ENCODE data around the gene CC2D2A.
"Not testable (repeated sequence)": the region's sequence is repeated elsewhere in the genome, so short reads cannot be mapped to it uniquely, and the experiment has no call there.

The CC2D2A gene

GRCh38 chr4:15515106-15515505 is 45.4 kb downstream of the CC2D2A start:
- Histone ChIP-seq H3K36me3 (ENCODE audit: control insufficient read depth, insufficient read depth, low read length) (no peaks in the 10 kb centered on the region), H3K27ac (no peak overlapping the region), H3K27me3 (ENCODE audit: control insufficient read depth, insufficient read depth, low read length) (no peaks in the 10 kb centered on the region), H3K79me2 (no peaks in the 10 kb centered on the region), H3K9me3 (ENCODE audit: control insufficient read depth, low read length) (no peaks in the 10 kb centered on the region), H3K9ac (no peak overlapping the region), H3K4me1 (no peaks in the 10 kb centered on the region), H3K4me3 (ENCODE audit: low read depth, low read length) (no peak overlapping the region), H3K4me2 (ENCODE audit: low read length) (no peak overlapping the region), H2AFZ (no peak overlapping the region)
- TF ChIP-seq, protein P1, sequence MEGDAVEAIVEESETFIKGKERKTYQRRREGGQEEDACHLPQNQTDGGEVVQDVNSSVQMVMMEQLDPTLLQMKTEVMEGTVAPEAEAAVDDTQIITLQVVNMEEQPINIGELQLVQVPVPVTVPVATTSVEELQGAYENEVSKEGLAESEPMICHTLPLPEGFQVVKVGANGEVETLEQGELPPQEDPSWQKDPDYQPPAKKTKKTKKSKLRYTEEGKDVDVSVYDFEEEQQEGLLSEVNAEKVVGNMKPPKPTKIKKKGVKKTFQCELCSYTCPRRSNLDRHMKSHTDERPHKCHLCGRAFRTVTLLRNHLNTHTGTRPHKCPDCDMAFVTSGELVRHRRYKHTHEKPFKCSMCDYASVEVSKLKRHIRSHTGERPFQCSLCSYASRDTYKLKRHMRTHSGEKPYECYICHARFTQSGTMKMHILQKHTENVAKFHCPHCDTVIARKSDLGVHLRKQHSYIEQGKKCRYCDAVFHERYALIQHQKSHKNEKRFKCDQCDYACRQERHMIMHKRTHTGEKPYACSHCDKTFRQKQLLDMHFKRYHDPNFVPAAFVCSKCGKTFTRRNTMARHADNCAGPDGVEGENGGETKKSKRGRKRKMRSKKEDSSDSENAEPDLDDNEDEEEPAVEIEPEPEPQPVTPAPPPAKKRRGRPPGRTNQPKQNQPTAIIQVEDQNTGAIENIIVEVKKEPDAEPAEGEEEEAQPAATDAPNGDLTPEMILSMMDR (IDR thresholded peaks at IDR 0.05), result no peak

DNA sequence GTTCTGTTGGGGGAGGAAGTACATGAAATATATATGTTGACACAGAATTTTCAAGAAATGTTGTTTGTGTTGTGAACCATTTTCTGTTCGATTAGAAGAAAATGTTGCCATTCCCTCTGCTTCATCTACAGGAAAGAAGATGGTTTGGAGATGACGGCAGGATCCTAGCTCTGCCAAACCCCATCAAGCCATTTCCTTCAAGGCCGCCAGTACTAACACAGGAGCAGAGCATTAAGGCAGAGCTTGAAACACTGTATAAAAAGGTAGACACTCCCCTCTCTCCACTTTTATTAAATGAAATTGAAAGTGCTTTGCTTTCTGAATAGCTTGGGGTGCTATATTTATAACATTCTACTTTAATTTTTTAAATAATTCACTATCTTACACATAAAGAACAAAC is 46.8 kb downstream of the CC2D2A start:
- no peaks in the 10 kb centered on the region for H3K36me3 ChIP-seq (ENCODE audit: control insufficient read depth, insufficient read depth, low read length)
- H2AFZ ChIP-seq, result no peak overlapping the region
- no peak overlapping the region for H3K27ac ChIP-seq
- no peaks in the 10 kb centered on the region for H3K27me3 ChIP-seq (ENCODE audit: control insufficient read depth, insufficient read depth, low read length)
- H3K9ac ChIP-seq, result no peak overlapping the region
- no peak overlapping the region for H3K4me2 ChIP-seq (ENCODE audit: low read length)
- TF ChIP-seq, protein P1 (IDR thresholded peaks at IDR 0.05), result no peak
- no peaks in the 10 kb centered on the region for H3K4me1 ChIP-seq
- H3K9me3 ChIP-seq (ENCODE audit: control insufficient read depth, low read length), result no peaks in the 10 kb centered on the region
- no peaks in the 10 kb centered on the region for H3K79me2 ChIP-seq
- H3K4me3 ChIP-seq (ENCODE audit: low read depth, low read length), result no peak overlapping the region

- H3K4me3 ChIP-seq (ENCODE audit: low read depth, low read length); H3K9ac ChIP-seq; H3K9me3 ChIP-seq (ENCODE audit: control insufficient read depth, low read length); H3K4me1 ChIP-seq; H3K36me3 ChIP-seq (ENCODE audit: control insufficient read depth, insufficient read depth, low read length); H2AFZ ChIP-seq; H3K27me3 ChIP-seq (ENCODE audit: control insufficient read depth, insufficient read depth, low read length); H3K79me2 ChIP-seq; H3K27ac ChIP-seq; H3K4me2 ChIP-seq (ENCODE audit: low read length): not testable (repeated sequence)
These were observed 48.0 kb downstream of the CC2D2A start for GRCh38 chr4:15517681-15518080.

DNA sequence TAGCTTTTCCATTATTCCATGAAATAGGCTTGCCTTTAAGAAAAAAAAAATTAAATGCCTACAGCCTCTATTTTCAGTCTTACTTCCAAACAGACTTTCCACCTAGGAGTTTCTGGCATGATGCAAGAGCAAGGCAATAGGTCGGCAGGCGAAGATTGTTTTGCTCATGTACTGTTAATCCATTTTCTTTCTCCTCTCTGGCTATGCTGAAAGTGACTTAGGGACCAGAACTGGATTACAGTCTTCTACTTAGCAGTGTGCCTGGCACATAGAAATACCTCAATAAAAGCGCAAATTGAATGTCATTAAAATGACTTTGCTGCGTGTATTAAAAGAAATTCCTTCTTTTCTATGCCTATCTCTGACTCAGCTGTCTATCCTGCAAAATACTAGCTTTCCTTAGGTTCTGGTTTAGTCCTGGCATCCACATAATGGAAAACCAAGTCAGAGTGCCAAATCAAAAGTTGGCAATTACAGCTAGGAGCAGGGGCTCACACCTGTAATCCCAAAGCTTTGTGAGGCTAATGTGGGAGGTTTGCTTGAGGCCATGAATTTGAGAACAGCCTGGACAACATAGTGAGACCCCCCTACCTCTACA is 51.9 kb downstream of the CC2D2A start:
- Histone ChIP-seq H3K4me1 (no peaks in the 10 kb centered on the region), H3K36me3 (ENCODE audit: control insufficient read depth, insufficient read depth, low read length) (no peaks in the 10 kb centered on the region), H3K79me2 (no peaks in the 10 kb centered on the region), H3K27ac (no peak overlapping the region), H2AFZ (no peak overlapping the region), H3K4me2 (ENCODE audit: low read length) (no peak overlapping the region), H3K27me3 (ENCODE audit: control insufficient read depth, insufficient read depth, low read length) (no peaks in the 10 kb centered on the region), H3K4me3 (ENCODE audit: low read depth, low read length) (no peak overlapping the region), H3K9ac (no peak overlapping the region), H3K9me3 (ENCODE audit: control insufficient read depth, low read length) (no peaks in the 10 kb centered on the region)
- TF ChIP-seq, protein P1 (IDR thresholded peaks at IDR 0.05), result no peak

GRCh38 chr4:15525080-15525479 is 55.4 kb downstream of the CC2D2A start:
- TF ChIP-seq, protein P1 (IDR thresholded peaks at IDR 0.05), result no peak
- no peak overlapping the region for H3K27ac ChIP-seq
- no peak overlapping the region for H3K9ac ChIP-seq
- H3K9me3 ChIP-seq (ENCODE audit: control insufficient read depth, low read length), result no peaks in the 10 kb centered on the region
- H3K27me3 ChIP-seq (ENCODE audit: control insufficient read depth, insufficient read depth, low read length), result no peaks in the 10 kb centered on the region
- no peak overlapping the region for H3K4me3 ChIP-seq (ENCODE audit: low read depth, low read length)
- H3K4me1 ChIP-seq, result no peaks in the 10 kb centered on the region
- H3K4me2 ChIP-seq (ENCODE audit: low read length), result no peak overlapping the region
- no peaks in the 10 kb centered on the region for H3K36me3 ChIP-seq (ENCODE audit: control insufficient read depth, insufficient read depth, low read length)
- H2AFZ ChIP-seq, result no peak overlapping the region
- no peaks in the 10 kb centered on the region for H3K79me2 ChIP-seq

Data from parathyroid adenoma (tissue), 2 donors.